Measurements from ENCODE around the gene GFRA1. TPM values are rescaled to one million over a fixed set of nuclear protein-coding genes. Genes with fewer than 3 reads are reported as not detected.

GFRA1 gene
- total and polyA plus RNA-seq, 2 of the 8 experiments (the other 6 are each of a cell fraction or from before 2014, with no cell fraction given): 1.1 to 2.0 TPM

GRCh38 chr10:116197946-116198675, 74.9 kb downstream of the GFRA1 start (continued):
- TF ChIP-seq, protein P1, sequence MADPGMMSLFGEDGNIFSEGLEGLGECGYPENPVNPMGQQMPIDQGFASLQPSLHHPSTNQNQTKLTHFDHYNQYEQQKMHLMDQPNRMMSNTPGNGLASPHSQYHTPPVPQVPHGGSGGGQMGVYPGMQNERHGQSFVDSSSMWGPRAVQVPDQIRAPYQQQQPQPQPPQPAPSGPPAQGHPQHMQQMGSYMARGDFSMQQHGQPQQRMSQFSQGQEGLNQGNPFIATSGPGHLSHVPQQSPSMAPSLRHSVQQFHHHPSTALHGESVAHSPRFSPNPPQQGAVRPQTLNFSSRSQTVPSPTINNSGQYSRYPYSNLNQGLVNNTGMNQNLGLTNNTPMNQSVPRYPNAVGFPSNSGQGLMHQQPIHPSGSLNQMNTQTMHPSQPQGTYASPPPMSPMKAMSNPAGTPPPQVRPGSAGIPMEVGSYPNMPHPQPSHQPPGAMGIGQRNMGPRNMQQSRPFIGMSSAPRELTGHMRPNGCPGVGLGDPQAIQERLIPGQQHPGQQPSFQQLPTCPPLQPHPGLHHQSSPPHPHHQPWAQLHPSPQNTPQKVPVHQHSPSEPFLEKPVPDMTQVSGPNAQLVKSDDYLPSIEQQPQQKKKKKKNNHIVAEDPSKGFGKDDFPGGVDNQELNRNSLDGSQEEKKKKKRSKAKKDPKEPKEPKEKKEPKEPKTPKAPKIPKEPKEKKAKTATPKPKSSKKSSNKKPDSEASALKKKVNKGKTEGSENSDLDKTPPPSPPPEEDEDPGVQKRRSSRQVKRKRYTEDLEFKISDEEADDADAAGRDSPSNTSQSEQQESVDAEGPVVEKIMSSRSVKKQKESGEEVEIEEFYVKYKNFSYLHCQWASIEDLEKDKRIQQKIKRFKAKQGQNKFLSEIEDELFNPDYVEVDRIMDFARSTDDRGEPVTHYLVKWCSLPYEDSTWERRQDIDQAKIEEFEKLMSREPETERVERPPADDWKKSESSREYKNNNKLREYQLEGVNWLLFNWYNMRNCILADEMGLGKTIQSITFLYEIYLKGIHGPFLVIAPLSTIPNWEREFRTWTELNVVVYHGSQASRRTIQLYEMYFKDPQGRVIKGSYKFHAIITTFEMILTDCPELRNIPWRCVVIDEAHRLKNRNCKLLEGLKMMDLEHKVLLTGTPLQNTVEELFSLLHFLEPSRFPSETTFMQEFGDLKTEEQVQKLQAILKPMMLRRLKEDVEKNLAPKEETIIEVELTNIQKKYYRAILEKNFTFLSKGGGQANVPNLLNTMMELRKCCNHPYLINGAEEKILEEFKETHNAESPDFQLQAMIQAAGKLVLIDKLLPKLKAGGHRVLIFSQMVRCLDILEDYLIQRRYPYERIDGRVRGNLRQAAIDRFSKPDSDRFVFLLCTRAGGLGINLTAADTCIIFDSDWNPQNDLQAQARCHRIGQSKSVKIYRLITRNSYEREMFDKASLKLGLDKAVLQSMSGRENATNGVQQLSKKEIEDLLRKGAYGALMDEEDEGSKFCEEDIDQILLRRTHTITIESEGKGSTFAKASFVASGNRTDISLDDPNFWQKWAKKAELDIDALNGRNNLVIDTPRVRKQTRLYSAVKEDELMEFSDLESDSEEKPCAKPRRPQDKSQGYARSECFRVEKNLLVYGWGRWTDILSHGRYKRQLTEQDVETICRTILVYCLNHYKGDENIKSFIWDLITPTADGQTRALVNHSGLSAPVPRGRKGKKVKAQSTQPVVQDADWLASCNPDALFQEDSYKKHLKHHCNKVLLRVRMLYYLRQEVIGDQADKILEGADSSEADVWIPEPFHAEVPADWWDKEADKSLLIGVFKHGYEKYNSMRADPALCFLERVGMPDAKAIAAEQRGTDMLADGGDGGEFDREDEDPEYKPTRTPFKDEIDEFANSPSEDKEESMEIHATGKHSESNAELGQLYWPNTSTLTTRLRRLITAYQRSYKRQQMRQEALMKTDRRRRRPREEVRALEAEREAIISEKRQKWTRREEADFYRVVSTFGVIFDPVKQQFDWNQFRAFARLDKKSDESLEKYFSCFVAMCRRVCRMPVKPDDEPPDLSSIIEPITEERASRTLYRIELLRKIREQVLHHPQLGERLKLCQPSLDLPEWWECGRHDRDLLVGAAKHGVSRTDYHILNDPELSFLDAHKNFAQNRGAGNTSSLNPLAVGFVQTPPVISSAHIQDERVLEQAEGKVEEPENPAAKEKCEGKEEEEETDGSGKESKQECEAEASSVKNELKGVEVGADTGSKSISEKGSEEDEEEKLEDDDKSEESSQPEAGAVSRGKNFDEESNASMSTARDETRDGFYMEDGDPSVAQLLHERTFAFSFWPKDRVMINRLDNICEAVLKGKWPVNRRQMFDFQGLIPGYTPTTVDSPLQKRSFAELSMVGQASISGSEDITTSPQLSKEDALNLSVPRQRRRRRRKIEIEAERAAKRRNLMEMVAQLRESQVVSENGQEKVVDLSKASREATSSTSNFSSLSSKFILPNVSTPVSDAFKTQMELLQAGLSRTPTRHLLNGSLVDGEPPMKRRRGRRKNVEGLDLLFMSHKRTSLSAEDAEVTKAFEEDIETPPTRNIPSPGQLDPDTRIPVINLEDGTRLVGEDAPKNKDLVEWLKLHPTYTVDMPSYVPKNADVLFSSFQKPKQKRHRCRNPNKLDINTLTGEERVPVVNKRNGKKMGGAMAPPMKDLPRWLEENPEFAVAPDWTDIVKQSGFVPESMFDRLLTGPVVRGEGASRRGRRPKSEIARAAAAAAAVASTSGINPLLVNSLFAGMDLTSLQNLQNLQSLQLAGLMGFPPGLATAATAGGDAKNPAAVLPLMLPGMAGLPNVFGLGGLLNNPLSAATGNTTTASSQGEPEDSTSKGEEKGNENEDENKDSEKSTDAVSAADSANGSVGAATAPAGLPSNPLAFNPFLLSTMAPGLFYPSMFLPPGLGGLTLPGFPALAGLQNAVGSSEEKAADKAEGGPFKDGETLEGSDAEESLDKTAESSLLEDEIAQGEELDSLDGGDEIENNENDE (IDR thresholded peaks at IDR 0.05; ENCODE audit: insufficient replicate concordance, low read length): no peak
- TF ChIP-seq POLR2A (IDR thresholded peaks at IDR 0.05; ENCODE audit: control extremely low read depth in 1 of 2, low read depth in 2 of 2, low read length in 2 of 2): no peak
- TF ChIP-seq ASH2L (IDR thresholded peaks at IDR 0.05; ENCODE audit: low read length): no peak
- no peak for TF ChIP-seq CTBP2 (IDR thresholded peaks at IDR 0.05; ENCODE audit: borderline replicate concordance, insufficient read depth, insufficient read length, low read length)
- TF ChIP-seq, protein P2, sequence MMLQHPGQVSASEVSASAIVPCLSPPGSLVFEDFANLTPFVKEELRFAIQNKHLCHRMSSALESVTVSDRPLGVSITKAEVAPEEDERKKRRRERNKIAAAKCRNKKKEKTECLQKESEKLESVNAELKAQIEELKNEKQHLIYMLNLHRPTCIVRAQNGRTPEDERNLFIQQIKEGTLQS (IDR thresholded peaks at IDR 0.05; ENCODE audit: insufficient read depth, low read depth, low read length): no peak
- no peak for TF ChIP-seq NANOG (IDR thresholded peaks at IDR 0.05; ENCODE audit: insufficient read depth, low read depth, low read length, poor library complexity, severe bottlenecking)
